Thyroid gland (tissue), 4 donors: ENCODE data around the gene TUBB4A.

Experiments used
- CTCF ChIP-seq, 6 experiments: fragments of 200-600 bp in 3 of 6; fragments of 450-650 bp in 3 of 6; sonication (generic) in 3 of 6; IDR thresholded peaks; one replicate each; pipeline ENCODE4 v1.5.1; 2016 to 2019; ENCODE audit warnings: antibody characterized with exemption in 6 of 6, mild to moderate bottlenecking in 2 of 6, inconsistent platforms in 1 of 6, moderate library complexity in 1 of 6
- POLR2A ChIP-seq, 2 donors: fragments of 450-650 bp; IDR thresholded peaks; one replicate each; pipeline ENCODE4 v1.6.1; 2017; ENCODE audit warnings: antibody characterized with exemption in 2 of 2, mild to moderate bottlenecking in 2 of 2, moderate library complexity in 1 of 2

GRCh38 chr19:6465006-6465405 lies 37.1 kb downstream of the TUBB4A start:
- no peak for TF ChIP-seq CTCF (IDR thresholded peaks at IDR 0.05)
- no peak for TF ChIP-seq POLR2A (IDR thresholded peaks at IDR 0.05)
